PC-3 (cell line): Measurements from ENCODE around the gene CASP7.

Experiments used
- CTCF ChIP-seq: fragments of 300-600 bp; sonication (generic); conservative IDR thresholded peaks from 2 replicates; pipeline ENCODE4 v1.5.1; 2017; ENCODE audit warnings: antibody characterized with exemption, low read depth, mild to moderate bottlenecking, low read length
- EZH2 ChIP-seq: fragments of 300-600 bp; sonication (generic); IDR thresholded peaks from one replicate; pipeline ENCODE4 v1.6.1; 2017; ENCODE audit warnings: antibody characterized with exemption, mild to moderate bottlenecking, low read length; ENCODE audit not compliant: unreplicated experiment

- no peak for TF ChIP-seq CTCF
- no peak for TF ChIP-seq EZH2
Observed at GRCh38 chr10:113646336-113647201, 33.1 kb upstream of the CASP7 start.
